K562 (cell line): ENCODE data around the gene MAPKAPK2. TPM values are rescaled to one million over a fixed set of nuclear protein-coding genes. Genes with fewer than 3 reads are reported as not detected.

Experiments
- CBX3 ChIP-seq, 2 experiments: IDR thresholded peaks; 1 replicate in 1 of 2; 2 replicates in 1 of 2; pipeline ENCODE4 v1.6.1; 2012; ENCODE audit warnings: inconsistent platforms in 2 of 2, low read length in 2 of 2, borderline replicate concordance in 1 of 2, control low read depth in 1 of 2
- CCAR2 ChIP-seq: fragments of 200-400 bp; formaldehyde crosslinking; IDR thresholded peaks from 2 replicates; pipeline ENCODE4 v1.6.1; 2017; ENCODE audit warnings: mild to moderate bottlenecking, low read depth, low read length
- E2F4 ChIP-seq: sonication (generic); formaldehyde crosslinking; IDR thresholded peaks from 2 replicates; pipeline ENCODE4 v1.8.0; 2022; ENCODE audit warnings: mild to moderate bottlenecking, low read depth, missing genetic modification reagents
- EP400 ChIP-seq: fragments of 450-650 bp; IDR thresholded peaks from 2 replicates; pipeline ENCODE4 v1.6.1; 2017; ENCODE audit warnings: antibody characterized with exemption, mild to moderate bottlenecking, moderate library complexity
- ETS2 ChIP-seq: IDR thresholded peaks from 2 replicates; pipeline ENCODE4 v1.6.1; 2016; ENCODE audit warnings: borderline replicate concordance, missing genetic modification characterization, mild to moderate bottlenecking, moderate library complexity, missing compliant biosample characterization; ENCODE audit not compliant: poor library complexity, severe bottlenecking
- FIP1L1 ChIP-seq: fragments of 200-400 bp; formaldehyde crosslinking; IDR thresholded peaks from 2 replicates; pipeline ENCODE4 v1.6.1; 2018; ENCODE audit warnings: mild to moderate bottlenecking, low read depth, low read length; ENCODE audit not compliant: poor library complexity, severe bottlenecking
- HDAC6 ChIP-seq: IDR thresholded peaks from 2 replicates; pipeline ENCODE4 v1.6.1; 2012; ENCODE audit warnings: low read depth, mild to moderate bottlenecking, control low read depth, inconsistent platforms, low read length, moderate library complexity
- NCOA4 ChIP-seq: fragments of 450-650 bp; IDR thresholded peaks from 2 replicates; pipeline ENCODE4 v1.6.1; 2018; ENCODE audit warnings: mild to moderate bottlenecking; ENCODE audit not compliant: partially characterized antibody
- NFXL1 ChIP-seq: fragments of 450-650 bp; formaldehyde crosslinking; IDR thresholded peaks from 2 replicates; pipeline ENCODE4 v1.4.0; 2021; ENCODE audit warnings: mild to moderate bottlenecking
- NONO ChIP-seq, 2 experiments: fragments of 200-400 bp in 1 of 2; fragments of 450-650 bp in 1 of 2; formaldehyde crosslinking in 1 of 2; IDR thresholded peaks; 2 replicates each; pipeline ENCODE4 v1.6.1; 2017; ENCODE audit warnings: low read depth in 2 of 2, mild to moderate bottlenecking in 2 of 2, moderate library complexity in 2 of 2, low read length in 1 of 2
- POLR2H ChIP-seq: IDR thresholded peaks from 2 replicates; pipeline ENCODE4 v1.6.1; 2016; ENCODE audit warnings: missing genetic modification characterization, low read depth, mild to moderate bottlenecking, control low read depth, missing compliant biosample characterization, moderate library complexity
- POU5F1 ChIP-seq: fragments of 150-350 bp; IDR thresholded peaks from 2 replicates; pipeline ENCODE4 v1.6.1; 2014; ENCODE audit warnings: borderline replicate concordance, low read length, low read depth, mild to moderate bottlenecking; ENCODE audit not compliant: partially characterized antibody
- PTTG1 ChIP-seq: fragments of 450-650 bp; IDR thresholded peaks from 2 replicates; pipeline ENCODE4 v1.6.1; 2016; ENCODE audit warnings: low read depth, mild to moderate bottlenecking, missing genetic modification characterization, missing compliant biosample characterization
- SMC3 ChIP-seq: conservative IDR thresholded peaks from 2 replicates; pipeline ENCODE4 v1.6.1; 2011; ENCODE audit warnings: low read depth, low read length, improper control_type of control experiment; ENCODE audit not compliant: insufficient read depth
- TBL1XR1 ChIP-seq, 2 experiments: IDR thresholded peaks; 2 replicates each; pipeline ENCODE4 v1.6.1; 2012; ENCODE audit warnings: improper control_type of control experiment in 2 of 2, low read length in 2 of 2, mild to moderate bottlenecking in 1 of 2
- TEAD2 ChIP-seq: fragments of 450-650 bp; IDR thresholded peaks from 2 replicates; pipeline ENCODE4 v1.6.1; 2016; ENCODE audit warnings: missing genetic modification characterization, control low read depth, missing compliant biosample characterization
- TFE3 ChIP-seq: fragments of 450-650 bp; formaldehyde crosslinking; IDR thresholded peaks from 2 replicates; pipeline ENCODE4 v1.4.0; 2020; ENCODE audit warnings: mild to moderate bottlenecking, mixed read lengths
- TSC22D4 ChIP-seq: fragments of 450-650 bp; IDR thresholded peaks from 2 replicates; pipeline ENCODE4 v1.6.1; 2016; ENCODE audit warnings: missing genetic modification characterization, missing biosample characterization, control low read depth
- TSHZ1 ChIP-seq: fragments of 250-450 bp; sonication (Bioruptor Pico); IDR thresholded peaks from 2 replicates; pipeline ENCODE4 v1.4.0; 2020; ENCODE audit warnings: mild to moderate bottlenecking, moderate library complexity
- ZNF436 ChIP-seq: fragments of 250-450, 450-650 bp; sonication (Bioruptor Pico); formaldehyde crosslinking; IDR thresholded peaks from 2 replicates; pipeline ENCODE4 v1.7.0; 2020; ENCODE audit warnings: mild to moderate bottlenecking
- ZNF668 ChIP-seq: fragments of 250-450 bp; sonication (Bioruptor Pico); IDR thresholded peaks from 2 replicates; pipeline ENCODE4 v1.8.0; 2022; ENCODE audit warnings: mild to moderate bottlenecking, inconsistent platforms
- polyA plus RNA-seq, 8 experiments: library from polyadenylated mRNA; depleted of rRNA in 4 of 8; stranded (reverse) in 5 of 8; unstranded in 3 of 8; fragments of >200 nt; fragmentation: Nextera tagmentation in 2 of 8; fragmentation: Illumina TruSeq in 1 of 8; extraction: Ambion mirVana in 2 of 8; extraction: Trizol in 1 of 8; gene quantifications; 2 replicates each; pipeline versions ENCODE4 v1.2.1 to v1.2.3, GENCODE V29; 2011 to 2014; ENCODE audit warnings: inconsistent platforms in 1 of 8, missing spikeins in 1 of 8
- total RNA-seq, 7 experiments: library from RNA; depleted of rRNA in 6 of 7; stranded (reverse); fragments of >200 nt in 6 of 7; fragmentation: Illumina TruSeq in 2 of 7; extraction: Trizol in 2 of 7; gene quantifications; 2 replicates each; pipeline versions ENCODE4 v1.2.1 to v1.2.3, GENCODE V29; 2011 to 2021; ENCODE audit warnings: low replicate concordance in 1 of 7

MAPKAPK2 gene
- total and polyA plus RNA-seq, 9 of the 15 experiments (the other 6 are each of a cell fraction or from before 2014, with no cell fraction given): 0.63 to 94.2 (median 52.1) TPM

- TF ChIP-seq TSHZ1 (no peak), E2F4 (CRISPR knock-in tag) (no peak), ZNF436 (CRISPR knock-in tag) (no peak), HDAC6 (no peak), TBL1XR1 (IDR thresholded peaks at IDR 0.05; ENCODE audit: low read length in 2 of 2) (0 out of 4 replicates have a peak, but pooled peaks of 1 of the 2 experiments have one; percentile 49), CBX3 (IDR thresholded peaks at IDR 0.05; ENCODE audit: borderline replicate concordance in 1 of 2, low read length in 2 of 2) (peak in 1 of 2 experiments; percentile 68; a peak in 1 of 3 replicates), CCAR2 (no peak), TFE3 (CRISPR knock-in tag) (no peak), ETS2 (tag) (no peak), NCOA4 (no peak), EP400 (peak; percentile 23; the same call in 1 of the 2 replicates), POU5F1 (no peak), PTTG1 (tag) (no peak), ZNF668 (CRISPR knock-in tag) (no peak), TSC22D4 (tag) (no peak), FIP1L1 (no peak), TEAD2 (0 out of 2 replicates have a peak, but pooled peaks have one; percentile 46), POLR2H (tag) (no peak), SMC3 (no peak), NONO (IDR thresholded peaks at IDR 0.05; ENCODE audit: low read depth in 2 of 2, low read length in 1 of 2) (no peak), NFXL1 (CRISPR knock-in tag) (no peak)
These were observed 12.6 kb upstream of the MAPKAPK2 start (continued) for GRCh38 chr1:206672011-206672688.
